GM19238 (cell line): ENCODE measurements around the gene RUFY4.

ENCODE experiments used
- DNase-seq: peaks from one replicate; pipeline ENCODE4 v3.0.0; 2011; ENCODE audit warnings: low spot score; ENCODE audit not compliant: insufficient read length

The RUFY4 gene, protein sequence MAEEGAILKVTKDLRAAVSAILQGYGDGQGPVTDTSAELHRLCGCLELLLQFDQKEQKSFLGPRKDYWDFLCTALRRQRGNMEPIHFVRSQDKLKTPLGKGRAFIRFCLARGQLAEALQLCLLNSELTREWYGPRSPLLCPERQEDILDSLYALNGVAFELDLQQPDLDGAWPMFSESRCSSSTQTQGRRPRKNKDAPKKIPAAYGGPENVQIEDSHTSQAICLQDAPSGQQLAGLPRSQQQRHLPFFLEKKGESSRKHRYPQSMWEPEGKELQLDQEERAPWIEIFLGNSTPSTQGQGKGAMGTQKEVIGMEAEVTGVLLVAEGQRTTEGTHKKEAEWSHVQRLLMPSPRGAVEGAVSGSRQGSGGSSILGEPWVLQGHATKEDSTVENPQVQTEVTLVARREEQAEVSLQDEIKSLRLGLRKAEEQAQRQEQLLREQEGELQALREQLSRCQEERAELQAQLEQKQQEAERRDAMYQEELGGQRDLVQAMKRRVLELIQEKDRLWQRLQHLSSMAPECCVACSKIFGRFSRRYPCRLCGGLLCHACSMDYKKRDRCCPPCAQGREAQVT

DNA sequence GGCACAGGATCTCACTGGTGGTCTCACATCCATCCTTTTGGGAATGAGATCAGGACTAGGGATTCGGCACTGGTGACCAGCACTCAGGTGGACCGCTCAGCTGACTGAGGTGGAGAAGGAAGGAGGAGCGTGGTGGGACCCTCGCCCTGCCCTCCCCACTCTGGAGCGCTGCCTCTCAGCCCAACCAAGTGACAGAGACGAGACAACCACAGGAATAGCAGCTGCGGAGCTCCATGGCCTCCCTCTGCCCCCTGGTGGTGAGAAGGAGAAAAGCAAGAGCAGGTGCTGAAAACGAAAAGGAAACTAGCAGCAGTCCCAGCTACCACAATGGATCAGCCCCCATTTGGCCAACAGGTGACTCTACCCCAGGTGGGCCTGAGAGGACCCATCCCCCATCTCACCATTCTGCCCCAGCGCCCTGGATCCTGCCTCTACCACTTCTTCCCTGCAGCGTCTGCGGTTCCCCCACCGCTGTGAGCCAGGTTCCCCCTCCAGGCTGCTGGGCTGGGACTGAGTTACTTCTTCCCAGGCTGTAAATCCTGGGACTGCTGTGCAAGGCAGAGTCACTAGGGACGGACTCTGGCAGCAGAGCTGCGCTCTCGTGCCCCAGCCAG lies at the start of gene RUFY4:
Gene RUFY4 (plus strand): TSS at position 533 of the 614 bp plus-strand sequence. CDS start 1,353 bp downstream, outside the sequence.
- DNase-seq: peak; percentile 56

DNA sequence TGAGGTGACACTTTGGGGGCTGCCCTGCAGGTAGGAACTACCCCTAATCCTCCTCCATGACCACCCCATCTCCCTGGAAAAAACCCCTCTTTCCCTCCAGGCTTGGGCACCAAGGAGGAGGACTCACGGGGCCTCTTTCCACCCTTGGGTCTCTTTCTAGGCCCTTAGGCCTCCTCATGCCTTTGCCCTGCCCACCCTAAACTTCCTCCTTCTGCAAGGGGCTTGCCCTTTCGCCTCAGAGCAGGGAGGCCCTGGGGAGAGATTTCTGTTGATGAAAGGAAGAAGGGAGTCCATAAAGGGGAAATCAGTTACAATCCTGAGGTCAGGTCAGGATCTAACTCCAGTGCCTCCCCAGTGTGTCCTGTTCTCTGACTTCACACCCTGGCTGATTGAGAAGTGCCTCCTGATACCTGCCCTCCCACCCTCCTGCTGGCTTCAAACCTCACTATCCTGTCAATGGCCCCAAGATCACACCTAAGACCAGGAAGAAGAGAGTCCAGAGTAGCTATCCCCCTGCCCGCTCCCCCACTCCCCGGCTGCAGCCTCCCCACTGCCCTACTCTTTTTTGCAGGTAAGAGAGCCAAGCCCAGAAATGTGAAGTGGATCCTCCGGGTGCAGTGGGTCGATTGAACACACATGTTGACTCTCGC lies 49.5 kb upstream of the RUFY4 start:
- DNase-seq: no peak

DNA sequence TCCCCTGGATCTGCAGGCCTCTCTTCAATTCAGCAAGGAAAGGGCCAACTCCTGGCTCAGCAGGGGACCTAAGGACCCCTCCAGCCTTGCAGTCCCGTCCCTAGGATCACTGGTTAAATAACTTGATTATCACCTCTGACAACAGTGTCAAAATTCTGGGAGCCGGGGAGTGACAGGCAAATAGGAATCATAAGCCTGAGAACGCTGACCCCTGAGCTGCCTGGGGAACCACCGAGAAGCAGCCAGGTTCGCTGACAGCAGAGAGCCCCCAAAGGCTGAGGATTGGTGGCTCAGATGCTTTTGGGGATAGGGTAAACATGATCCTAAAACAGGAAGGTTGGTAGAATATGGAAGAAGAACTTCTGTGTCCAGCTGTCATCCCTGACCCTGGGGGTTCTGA lies 48.8 kb upstream of the RUFY4 start:
- DNase-seq: no peak

DNA sequence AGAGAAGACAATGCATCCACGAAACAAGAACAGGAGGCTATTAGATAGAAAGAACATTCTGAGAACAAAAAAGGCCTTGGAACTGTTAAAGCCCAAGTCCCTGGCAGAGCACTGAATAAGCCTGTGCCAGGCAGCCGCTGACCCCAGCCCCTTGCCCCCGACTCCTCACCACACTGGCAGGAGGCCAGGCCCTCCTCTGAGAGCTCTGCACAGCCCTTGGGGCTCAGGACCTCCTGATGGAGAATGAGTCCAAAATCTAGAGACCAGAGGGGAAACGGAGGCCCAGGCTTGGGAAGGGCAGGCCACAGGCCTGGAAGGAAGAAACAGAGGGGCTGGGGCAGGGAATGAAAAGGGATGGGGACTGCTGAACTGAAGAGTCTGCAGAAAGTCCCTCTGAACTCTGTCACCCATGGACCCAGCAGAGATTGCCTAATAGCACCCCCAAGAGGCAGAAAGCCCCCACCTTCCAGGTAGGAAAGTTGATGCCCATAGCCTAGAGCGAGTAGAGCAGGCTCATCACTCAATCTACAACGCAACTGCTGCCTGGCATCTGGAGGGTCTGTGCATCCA lies 48.0 kb upstream of the RUFY4 start:
- no peak for DNase-seq

DNA sequence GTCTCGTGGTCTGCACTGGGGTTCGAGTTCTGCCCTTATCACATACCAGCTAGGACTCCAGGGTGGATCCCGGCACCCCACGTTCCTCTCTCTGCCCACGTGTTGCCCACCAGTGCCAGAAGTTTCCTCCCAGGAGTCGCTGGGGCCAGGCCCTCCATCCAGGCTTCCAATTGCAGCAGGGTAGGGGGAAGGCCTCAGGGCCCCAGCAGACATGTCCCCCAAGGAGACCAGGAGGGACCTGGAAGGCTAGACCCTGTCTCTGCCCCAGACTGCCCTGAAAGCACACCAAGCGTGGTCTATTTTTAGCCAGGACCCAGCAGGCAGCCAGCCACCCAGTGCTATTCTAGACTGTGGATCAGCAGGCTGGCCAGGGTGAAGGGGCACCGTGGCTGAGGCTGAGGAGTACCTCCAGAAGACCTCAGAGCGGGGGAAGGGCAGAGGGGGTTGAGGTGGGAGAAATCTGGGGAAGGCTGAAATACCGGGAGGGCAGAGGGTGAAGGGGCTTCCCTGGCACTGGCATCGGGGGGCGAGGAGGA lies 47.4 kb upstream of the RUFY4 start:
- no peak for DNase-seq

DNA sequence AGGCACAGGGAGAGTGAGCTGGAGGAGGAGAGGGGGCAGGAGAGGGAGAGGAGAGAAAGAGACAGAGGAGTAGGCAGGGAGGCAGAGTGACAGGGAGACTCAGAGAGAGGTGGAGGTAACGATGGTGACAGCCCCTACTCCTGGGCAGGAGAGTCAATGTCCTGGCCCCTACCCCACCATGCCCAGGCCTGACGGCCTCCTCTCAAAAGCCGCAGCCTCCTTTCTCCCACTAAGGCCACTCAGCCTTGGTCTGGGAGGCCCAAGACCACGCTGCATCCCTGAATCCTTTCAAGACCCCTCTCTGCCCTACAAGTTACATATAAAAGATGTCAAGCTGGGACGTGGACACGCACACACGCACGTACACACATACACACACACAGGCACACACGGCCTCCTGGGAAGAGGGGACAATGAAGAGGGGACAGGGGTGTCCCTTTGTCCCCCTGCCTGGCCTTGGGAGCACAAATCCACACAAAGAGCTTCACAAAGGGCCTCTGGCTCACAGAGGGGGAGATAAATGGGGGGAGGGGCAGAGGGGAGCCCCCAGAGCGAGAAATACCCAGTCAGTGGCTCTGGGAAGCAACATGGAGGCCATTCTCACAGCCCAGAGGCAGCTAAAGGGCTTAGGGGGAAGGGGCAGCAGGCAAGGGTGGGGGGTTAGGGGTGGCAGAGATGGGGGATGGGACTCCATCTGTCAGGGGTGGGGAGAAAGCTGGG lies 46.8 kb upstream of the RUFY4 start:
- DNase-seq: no peak

DNA sequence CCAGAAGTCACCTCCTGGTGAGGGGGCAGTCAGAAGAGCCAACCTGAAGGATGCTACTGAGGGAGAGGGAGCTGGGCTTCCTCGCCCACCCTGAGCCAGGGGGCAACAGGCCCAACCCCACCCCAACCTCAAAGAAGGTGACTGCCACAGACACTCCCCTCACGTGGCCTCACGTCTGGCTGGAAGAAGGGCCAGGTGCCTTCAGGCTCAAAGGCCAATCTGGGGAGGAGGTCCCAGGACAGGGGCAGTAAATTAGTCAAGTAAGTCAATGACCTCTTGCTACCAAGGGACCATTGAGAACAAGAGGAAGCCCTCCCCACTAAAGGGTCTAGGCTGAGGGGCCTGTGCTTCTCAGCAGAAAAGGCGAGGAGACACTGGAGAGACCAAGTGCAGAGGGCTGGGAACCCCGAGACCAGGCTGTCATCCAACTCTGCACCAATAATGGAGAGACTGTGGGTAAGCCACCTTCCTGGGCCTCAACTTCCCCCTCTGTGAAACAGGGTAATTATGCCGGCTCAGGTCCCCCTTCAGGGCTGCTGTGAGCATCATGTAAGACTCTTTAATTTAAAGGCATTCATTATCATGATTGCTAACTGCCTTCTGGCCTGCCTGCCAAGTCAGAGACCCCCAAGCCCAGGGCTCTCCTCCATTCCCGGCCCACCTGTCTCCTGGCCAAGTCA lies 46.1 kb upstream of the RUFY4 start:
- no peak for DNase-seq

DNA sequence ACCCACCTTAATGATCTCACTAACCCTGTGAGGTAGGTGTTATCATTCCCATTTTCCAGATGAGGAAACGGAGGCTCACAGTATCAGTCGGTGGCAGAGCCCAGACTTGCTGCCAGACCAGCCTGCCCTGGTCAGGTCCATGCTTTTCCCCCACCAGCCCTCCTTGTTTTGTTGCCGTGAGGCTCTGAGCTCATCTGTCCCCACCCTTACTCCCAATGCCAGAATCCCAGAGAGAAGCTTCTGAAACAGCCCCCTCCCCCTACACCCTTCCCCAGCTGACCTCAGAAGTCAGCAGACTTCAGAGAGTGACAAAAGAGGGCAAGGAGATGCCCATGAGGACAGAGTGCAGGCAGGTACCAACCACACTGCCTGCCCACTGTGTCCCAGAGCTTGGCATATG lies 45.4 kb upstream of the RUFY4 start:
- no peak for DNase-seq

DNA sequence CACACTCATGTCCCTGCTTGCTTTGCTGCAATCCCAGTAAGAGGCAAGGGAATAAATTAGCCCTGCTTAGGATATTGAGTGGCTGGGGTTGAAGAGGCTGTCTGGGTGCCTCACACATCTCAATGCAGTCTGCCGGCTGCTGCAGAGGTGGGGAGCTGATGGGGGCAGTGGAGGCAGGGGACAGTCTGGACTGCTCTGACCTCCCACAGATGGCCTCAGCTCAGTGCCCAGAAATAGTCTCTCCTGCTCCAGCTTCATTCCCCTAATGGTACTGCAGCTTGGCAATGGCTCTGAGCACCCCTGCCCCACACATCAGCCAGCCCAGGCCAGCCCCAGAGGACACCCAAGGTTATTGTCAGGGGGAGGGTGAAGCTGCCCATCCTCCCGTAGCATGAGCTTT lies 44.7 kb upstream of the RUFY4 start:
- no peak for DNase-seq

DNA sequence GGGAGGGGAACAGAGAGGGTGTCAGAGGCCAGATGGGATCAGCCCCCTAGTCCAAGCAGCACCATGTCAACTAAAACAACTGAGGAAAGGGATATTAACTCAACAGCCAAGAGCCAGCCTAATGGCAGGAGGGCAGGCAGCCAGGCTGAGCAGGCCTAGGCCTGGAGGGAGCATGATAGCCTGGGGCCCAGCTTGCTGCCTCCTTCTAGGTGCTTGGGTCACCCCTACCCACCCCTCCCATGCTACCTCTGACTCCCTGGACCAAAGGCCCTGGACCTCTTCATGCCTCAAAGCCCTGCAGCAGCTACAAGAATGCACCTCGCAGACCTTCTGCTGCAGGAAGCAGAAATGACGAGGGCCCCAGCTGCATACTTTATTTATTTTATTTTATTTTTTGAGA lies 44.2 kb upstream of the RUFY4 start:
- no peak for DNase-seq

DNA sequence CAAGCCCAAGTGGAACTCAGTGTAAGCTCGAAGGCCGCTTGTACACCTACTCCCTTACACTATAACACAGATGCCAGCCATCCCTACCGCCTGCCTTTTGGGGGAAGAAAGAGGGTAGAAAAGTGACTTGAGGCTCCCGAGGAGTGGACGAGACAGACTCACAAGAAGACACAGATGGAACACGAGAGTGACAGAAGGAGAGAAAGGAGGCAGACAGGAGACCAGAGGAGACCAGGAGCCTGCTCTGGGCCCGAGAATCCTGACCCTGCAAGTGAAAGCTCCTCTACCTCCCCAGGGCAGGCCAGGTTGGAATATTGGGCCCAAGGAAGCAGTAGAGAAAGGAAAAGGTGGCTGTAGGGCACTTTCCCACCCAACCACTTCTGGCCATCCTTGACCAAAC lies 42.8 kb upstream of the RUFY4 start:
- no peak for DNase-seq

DNA sequence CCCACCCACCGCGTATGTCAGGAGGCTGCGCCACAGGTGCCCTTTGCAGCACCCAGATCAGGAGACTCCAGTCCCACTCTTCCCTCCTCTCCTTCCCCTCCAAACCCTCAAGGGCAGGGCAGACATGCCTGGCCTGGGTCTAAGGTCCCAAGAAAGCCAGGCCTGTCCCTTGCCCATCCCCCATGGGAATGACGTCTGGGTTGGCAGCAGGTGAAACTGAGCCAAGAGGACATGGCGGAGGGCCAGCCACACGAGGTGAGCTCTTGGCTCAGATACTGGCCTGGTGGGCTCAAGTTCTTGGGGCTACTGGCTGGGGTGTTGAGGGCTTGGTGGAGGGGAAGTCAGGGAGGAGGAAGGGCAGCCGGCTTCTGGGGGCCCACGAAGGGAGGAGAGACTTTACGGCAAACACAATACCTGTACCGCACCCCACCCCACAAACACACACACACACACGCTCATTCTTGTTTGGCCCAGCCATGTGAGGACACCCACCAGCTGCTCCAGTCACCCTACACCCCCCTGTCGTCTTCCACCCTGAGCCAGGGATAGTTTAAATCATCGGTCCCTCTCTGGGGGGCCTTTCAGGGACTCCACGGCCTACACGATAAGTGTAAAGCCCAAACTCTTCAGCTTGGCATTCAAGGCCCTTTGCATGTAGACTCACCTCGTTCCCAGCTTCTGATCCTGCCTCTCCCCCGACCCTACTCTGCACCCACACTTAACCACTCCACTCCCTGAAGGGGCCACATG lies 42.2 kb upstream of the RUFY4 start:
- no peak for DNase-seq

DNA sequence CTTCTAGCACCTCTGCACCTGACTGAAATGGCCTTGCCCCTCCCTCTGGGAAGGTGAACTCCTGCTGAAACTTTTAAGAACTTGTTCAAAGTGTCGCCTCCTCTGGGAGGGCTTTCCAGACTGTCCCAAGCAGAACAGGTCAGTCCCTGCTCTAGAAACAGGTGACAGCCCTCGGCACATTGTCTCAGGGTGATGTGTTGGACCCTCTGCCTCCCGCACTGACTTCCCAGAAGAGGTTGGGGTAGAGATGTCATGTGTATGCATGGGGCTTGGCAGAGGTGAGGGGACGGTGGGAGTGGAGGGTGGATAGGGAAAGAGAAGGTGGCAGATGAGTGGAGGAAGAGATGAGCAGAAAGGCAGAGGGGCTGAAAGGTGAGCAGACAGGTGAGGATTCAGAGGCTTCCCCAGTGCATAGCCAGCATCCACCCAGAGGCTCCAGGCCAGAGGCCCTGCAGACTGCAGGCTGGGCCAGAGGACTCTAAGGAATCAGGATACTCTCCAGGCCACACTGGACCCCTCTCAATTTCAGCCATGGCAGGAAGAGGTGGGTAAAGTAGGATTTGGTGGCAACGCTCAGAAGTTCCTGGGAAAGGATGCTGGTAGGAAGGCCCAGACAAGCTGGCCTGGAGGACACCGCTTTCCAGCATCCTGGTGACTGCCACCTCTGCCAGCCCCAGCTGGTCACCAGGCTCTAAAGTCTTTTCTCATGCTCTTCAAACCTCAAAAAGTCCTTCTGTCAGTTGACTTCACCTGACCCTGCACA lies 41.4 kb upstream of the RUFY4 start:
- peak; percentile 1 for DNase-seq

DNA sequence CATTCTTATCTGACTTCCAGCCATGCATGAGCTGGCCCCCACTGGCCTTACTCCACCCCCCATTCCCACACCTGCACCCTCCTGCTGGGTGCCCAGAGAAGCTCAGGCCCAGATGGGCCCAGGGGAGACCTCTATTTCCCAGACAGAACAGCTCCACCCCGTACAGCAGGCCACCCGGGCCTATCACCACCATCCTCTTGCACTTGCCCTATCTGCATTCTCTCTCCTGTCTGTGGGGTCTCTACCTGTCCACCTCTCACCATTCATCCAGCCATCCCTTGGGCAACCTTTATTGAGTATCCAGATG lies 40.9 kb upstream of the RUFY4 start:
- no peak for DNase-seq

DNA sequence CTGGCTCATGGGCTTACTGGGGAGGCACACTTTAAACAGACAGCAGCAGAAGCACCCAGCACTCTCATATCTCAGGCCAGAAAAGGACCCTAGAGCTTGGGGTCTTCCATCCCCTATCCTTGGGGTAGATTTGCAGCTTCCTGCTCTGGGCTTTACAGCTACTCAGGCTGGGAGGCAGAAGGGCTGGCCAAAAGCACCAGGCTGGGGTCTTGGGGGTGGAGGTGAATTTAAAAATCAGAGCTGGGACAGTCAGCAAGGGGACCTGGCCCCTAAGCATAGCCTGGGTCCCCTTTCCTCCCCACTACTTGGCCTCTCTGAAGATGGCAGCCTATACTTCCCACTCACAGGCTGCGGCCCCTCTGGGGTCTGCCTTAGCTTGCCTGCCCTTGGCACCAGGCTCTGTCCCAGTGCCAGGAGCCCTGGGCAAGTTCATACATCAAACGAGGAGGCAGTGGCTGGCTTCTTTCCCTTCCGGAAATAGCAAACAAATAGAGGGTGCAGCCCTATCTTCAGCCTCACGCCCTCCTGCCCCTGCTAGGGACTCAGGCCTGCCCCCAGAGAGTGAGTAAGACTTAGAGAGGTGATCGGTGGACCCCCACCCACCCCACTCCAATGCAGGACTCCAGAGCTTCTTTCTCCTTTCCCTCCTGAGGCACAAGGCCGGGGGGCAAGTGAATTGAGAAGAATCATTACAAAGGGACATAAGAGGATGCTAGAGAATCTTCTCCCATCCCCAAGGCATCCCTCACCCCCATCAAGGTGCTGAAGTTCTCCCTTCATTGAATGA lies 40.3 kb upstream of the RUFY4 start:
- DNase-seq: peak; percentile 0

DNA sequence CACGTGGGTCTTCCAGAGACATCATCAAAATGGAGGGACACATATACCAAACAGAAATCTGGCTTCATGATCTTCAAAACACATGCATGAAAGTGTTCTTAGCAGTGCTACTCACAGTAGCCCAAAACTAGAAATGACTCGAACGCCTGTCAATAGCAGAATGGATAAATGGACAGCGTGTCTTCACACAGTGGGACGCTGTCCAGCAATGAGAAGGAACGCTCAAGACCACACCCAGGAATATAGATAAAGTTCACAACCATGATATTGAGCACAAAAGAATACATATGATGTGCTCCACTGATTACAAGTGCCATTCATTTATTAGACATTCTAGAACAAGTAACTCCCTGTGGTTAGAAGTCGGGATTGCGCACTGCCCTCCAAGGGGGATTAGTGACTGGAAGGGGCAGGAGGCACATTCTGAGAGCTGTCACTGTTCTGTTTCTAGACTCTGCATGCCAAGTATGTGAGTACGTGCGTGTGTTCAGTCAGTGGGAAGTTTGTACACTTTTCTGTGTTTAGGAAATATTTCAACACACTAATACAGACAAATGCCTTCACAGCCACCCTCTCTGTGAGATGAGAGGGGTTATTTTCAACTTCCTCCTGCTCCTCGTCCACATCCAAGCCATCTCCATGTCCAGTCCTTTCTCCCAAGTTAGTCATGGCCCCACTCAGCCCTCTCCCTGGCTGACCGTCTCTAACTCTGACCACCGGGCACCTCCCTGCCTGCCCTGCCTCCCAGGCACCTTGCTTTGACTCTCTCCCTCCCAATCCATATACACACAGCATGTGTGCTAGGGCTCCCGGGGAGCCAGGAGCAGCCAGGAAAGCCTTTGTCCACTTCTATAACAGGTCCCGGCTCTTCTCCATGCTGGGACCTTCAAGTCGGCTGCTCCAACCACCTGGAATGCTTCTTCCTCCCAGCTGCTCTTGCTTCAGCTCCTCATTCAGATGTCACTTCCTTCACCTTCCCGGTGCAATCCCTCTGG lies 39.4 kb upstream of the RUFY4 start:
- no peak for DNase-seq
